Naive thymus-derived CD8-positive, alpha-beta T cell (primary cell): ENCODE data around the gene PLXNA4. TPM values are rescaled to one million over a fixed set of nuclear protein-coding genes. Genes with fewer than 3 reads are reported as not detected.

Experiments used
- ATAC-seq, 2 donors: fragments of 150-1000 bp; cut with Tn5 transposase in 1 of 2; sonication (Bioruptor Pico), chemical (Tn5 transposase) in 1 of 2; 1 replicate in 1 of 2; 2 replicates in 1 of 2; pipeline ENCODE4 v1.10.0; 2021; ENCODE audit warnings: mild to moderate bottlenecking in 2 of 2, moderate library complexity in 2 of 2
- POLR2A ChIA-PET: fragments of 350-600 bp; sonication (Branson Sonifier 250); formaldehyde crosslinking; loops from one replicate; lab custom pipeline; 2021; ENCODE audit warnings: antibody characterized with exemption; lab: Charles Lee
- DNase-seq, 10 donors: peaks; one replicate each; pipeline versions ENCODE4 v3.0.0 to v3.0.0-alpha.2; 2020 to 2022
- H3K27ac Mint-ChIP-seq, 10 donors: one replicate each; pipeline ENCODE4 v1.8.0; 2020 to 2022; ENCODE audit warnings: mild to moderate bottlenecking in 10 of 10, mixed read lengths in 10 of 10, moderate library complexity in 4 of 10, inconsistent platforms in 1 of 10
- H3K27me3 Mint-ChIP-seq, 5 donors: one replicate each; pipeline ENCODE4 v1.8.0; 2021 to 2022; ENCODE audit warnings: mixed read lengths in 5 of 5
- H3K36me3 Mint-ChIP-seq, 3 donors: one replicate each; pipeline ENCODE4 v1.8.0; 2020 to 2022; ENCODE audit warnings: mixed read lengths in 3 of 3, mild to moderate bottlenecking in 2 of 3, inconsistent platforms in 1 of 3
- H3K4me1 Mint-ChIP-seq, 4 donors: one replicate each; pipeline ENCODE4 v1.8.0; 2021 to 2022; ENCODE audit warnings: mixed read lengths in 4 of 4
- H3K4me3 Mint-ChIP-seq, 10 donors: one replicate each; pipeline ENCODE4 v1.8.0; 2020 to 2022; ENCODE audit warnings: mild to moderate bottlenecking in 10 of 10, mixed read lengths in 10 of 10, moderate library complexity in 6 of 10, inconsistent platforms in 1 of 10
- H3K9me3 Mint-ChIP-seq, 9 donors: one replicate each; pipeline ENCODE4 v1.8.0; 2020 to 2022; ENCODE audit warnings: mixed read lengths in 9 of 9, mild to moderate bottlenecking in 3 of 9, inconsistent platforms in 1 of 9, moderate library complexity in 1 of 9
- polyA plus RNA-seq, 3 donors: library from polyadenylated mRNA; unstranded; fragments of 300-500 nt; fragmentation: Illumina TruSeq; gene quantifications; one replicate each; pipeline ENCODE4 v1.2.3, GENCODE V29; 2021
- total RNA-seq, 8 experiments: library from RNA in 2 of 8; stranded (reverse) in 2 of 8; gene quantifications; one replicate each; pipeline ENCODE4 v1.2.3 and lab custom pipeline; 2021 to 2026

PLXNA4 gene
- total and polyA plus RNA-seq, 5 experiments from 2014 or later, result 0.05 to 1.2 (median 0.27) TPM

- no peak for ATAC-seq
Measured at GRCh38 chr7:132141109-132141508, 435.2 kb downstream of the PLXNA4 start.

GRCh38 chr7:132140341-132140740 is 435.9 kb downstream of the PLXNA4 start:
- no peak overlapping the region for H3K27ac Mint-ChIP-seq
- H3K27me3 Mint-ChIP-seq, result peaks cover 0 to 2% (median 0%) of the 10 kb centered on the region in 5 donors
- no peaks in the 10 kb centered on the region for H3K9me3 Mint-ChIP-seq
- ATAC-seq (no peak), DNase-seq (peak in 1 of 10 donors; percentile 16)
- H3K36me3 Mint-ChIP-seq, result peaks cover 0 to 4% (median 0%) of the 10 kb centered on the region in 3 donors
- H3K4me3 Mint-ChIP-seq, result no peak overlapping the region
- POLR2A ChIA-PET, result no interaction called here
- no peaks in the 10 kb centered on the region for H3K4me1 Mint-ChIP-seq

More at GRCh38 chr7:132141109-132141508, 435.2 kb downstream of the PLXNA4 start:
- POLR2A ChIA-PET, result no interaction called here
- peaks cover 0 to 2% (median 0%) of the 10 kb centered on the region in 5 donors for H3K27me3 Mint-ChIP-seq
- no peak overlapping the region for H3K27ac Mint-ChIP-seq
- H3K9me3 Mint-ChIP-seq, result no peaks in the 10 kb centered on the region
- no peaks in the 10 kb centered on the region for H3K4me1 Mint-ChIP-seq
- DNase-seq, result peak in 1 of 10 donors; percentile 11
- no peak overlapping the region for H3K4me3 Mint-ChIP-seq
- peaks cover 0 to 4% (median 0%) of the 10 kb centered on the region in 3 donors for H3K36me3 Mint-ChIP-seq

- H3K27me3 Mint-ChIP-seq, result peaks cover 0 to 2% (median 0%) of the 10 kb centered on the region in 5 donors
- DNase-seq (peak in 1 of 10 donors; percentile 11), ATAC-seq (no peak)
- peaks cover 0 to 6% (median 0%) of the 10 kb centered on the region in 3 donors for H3K36me3 Mint-ChIP-seq
- H3K9me3 Mint-ChIP-seq, result no peaks in the 10 kb centered on the region
- no peak overlapping the region for H3K4me3 Mint-ChIP-seq
- POLR2A ChIA-PET, result no interaction called here
- H3K27ac Mint-ChIP-seq, result no peak overlapping the region
- H3K4me1 Mint-ChIP-seq, result no peaks in the 10 kb centered on the region
Measured at GRCh38 chr7:132138817-132139216, 437.5 kb downstream of the PLXNA4 start.

GRCh38 chr7:132137681-132138080 is 438.6 kb downstream of the PLXNA4 start:
- Mint-ChIP-seq H3K27me3 (peaks cover 0 to 1% (median 0%) of the 10 kb centered on the region in 5 donors), H3K27ac (no peak overlapping the region), H3K9me3 (no peaks in the 10 kb centered on the region), H3K4me1 (no peaks in the 10 kb centered on the region), H3K36me3 (peaks cover 0 to 6% (median 0%) of the 10 kb centered on the region in 3 donors), H3K4me3 (no peak overlapping the region)
- POLR2A ChIA-PET, result no interaction called here
- no peak for DNase-seq
- no peak for ATAC-seq

- Mint-ChIP-seq H3K27me3 (peaks cover 0 to 1% (median 0%) of the 10 kb centered on the region in 5 donors), H3K4me3 (no peak overlapping the region), H3K9me3 (no peaks in the 10 kb centered on the region), H3K36me3 (peaks cover 0 to 6% (median 0%) of the 10 kb centered on the region in 3 donors), H3K4me1 (no peaks in the 10 kb centered on the region), H3K27ac (no peak overlapping the region)
- no peak for ATAC-seq
- POLR2A ChIA-PET, result no interaction called here
- peak in 1 of 10 donors; percentile 34 for DNase-seq
Measured at GRCh38 chr7:132135746-132136385, 440.4 kb downstream of the PLXNA4 start.

GRCh38 chr7:132134814-132135445 is 441.3 kb downstream of the PLXNA4 start:
- no peak for ATAC-seq
- H3K36me3 Mint-ChIP-seq, result peaks cover 0 to 2% (median 0%) of the 10 kb centered on the region in 3 donors
- no peak overlapping the region for H3K27ac Mint-ChIP-seq

GRCh38 chr7:132133501-132133900 is 442.8 kb downstream of the PLXNA4 start:
- peaks cover 0 to 8% (median 0%) of the 10 kb centered on the region in 5 donors for H3K27me3 Mint-ChIP-seq
- no peak overlapping the region for H3K27ac Mint-ChIP-seq
- no peak overlapping the region for H3K4me3 Mint-ChIP-seq
- DNase-seq, result no peak
- peaks cover 0 to 3% (median 0%) of the 10 kb centered on the region in 4 donors for H3K4me1 Mint-ChIP-seq
- POLR2A ChIA-PET, result no interaction called here
- ATAC-seq, result no peak
- peaks cover 0 to 2% (median 0%) of the 10 kb centered on the region in 3 donors for H3K36me3 Mint-ChIP-seq
- no peaks in the 10 kb centered on the region for H3K9me3 Mint-ChIP-seq

More at GRCh38 chr7:132134814-132135445, 441.3 kb downstream of the PLXNA4 start:
- no peak for DNase-seq
- POLR2A ChIA-PET, result no interaction called here
- no peaks in the 10 kb centered on the region for H3K9me3 Mint-ChIP-seq
- peaks cover 0 to 3% (median 0%) of the 10 kb centered on the region in 4 donors for H3K4me1 Mint-ChIP-seq
- H3K4me3 Mint-ChIP-seq, result no peak overlapping the region
- H3K27me3 Mint-ChIP-seq, result peaks cover 0 to 5% (median 0%) of the 10 kb centered on the region in 5 donors

GRCh38 chr7:132131196-132131595 is 445.1 kb downstream of the PLXNA4 start:
- Mint-ChIP-seq H3K9me3 (no peaks in the 10 kb centered on the region), H3K36me3 (peaks cover 0 to 2% (median 0%) of the 10 kb centered on the region in 3 donors), H3K4me1 (peaks cover 0 to 3% (median 0%) of the 10 kb centered on the region in 4 donors), H3K4me3 (no peak overlapping the region), H3K27ac (no peak overlapping the region), H3K27me3 (peaks cover 0 to 8% (median 0%) of the 10 kb centered on the region in 5 donors)
- ATAC-seq, result no peak
- POLR2A ChIA-PET, result no interaction called here
- DNase-seq, result no peak

- Mint-ChIP-seq H3K4me1 (peaks cover 0 to 3% (median 0%) of the 10 kb centered on the region in 4 donors), H3K27me3 (peaks cover 0 to 8% (median 0%) of the 10 kb centered on the region in 5 donors), H3K36me3 (peaks cover 0 to 2% (median 0%) of the 10 kb centered on the region in 3 donors), H3K4me3 (no peak overlapping the region), H3K9me3 (no peaks in the 10 kb centered on the region), H3K27ac (peak overlapping the region in 3 of 10 donors; percentile 8 to 51 (median 49))
- ATAC-seq (peak in 1 of 2 donors; percentile 47), DNase-seq (no peak)
- POLR2A ChIA-PET, result no interaction called here
Measured at GRCh38 chr7:132130497-132130896, 445.8 kb downstream of the PLXNA4 start.

- Mint-ChIP-seq H3K27me3 (peaks cover 0 to 13% (median 11%) of the 10 kb centered on the region in 5 donors), H3K36me3 (no peaks in the 10 kb centered on the region), H3K4me3 (no peak overlapping the region), H3K9me3 (no peaks in the 10 kb centered on the region), H3K4me1 (peaks cover 0 to 5% (median 0%) of the 10 kb centered on the region in 4 donors), H3K27ac (no peak overlapping the region)
- ATAC-seq (no peak), DNase-seq (no peak)
- POLR2A ChIA-PET, result no interaction called here
Measured at GRCh38 chr7:132125872-132126595, 450.2 kb downstream of the PLXNA4 start.

GRCh38 chr7:132125096-132125495 is 451.2 kb downstream of the PLXNA4 start:
- POLR2A ChIA-PET, result no interaction called here
- Mint-ChIP-seq H3K4me1 (peaks cover 0 to 2% (median 0%) of the 10 kb centered on the region in 4 donors), H3K9me3 (no peaks in the 10 kb centered on the region), H3K27ac (no peak overlapping the region), H3K4me3 (no peak overlapping the region), H3K36me3 (no peaks in the 10 kb centered on the region), H3K27me3 (peaks cover 0 to 12% (median 10%) of the 10 kb centered on the region in 5 donors)
- DNase-seq, result no peak
- ATAC-seq, result no peak

GRCh38 chr7:132124575-132124974 is 451.7 kb downstream of the PLXNA4 start:
- H3K9me3 Mint-ChIP-seq, result no peaks in the 10 kb centered on the region
- H3K27ac Mint-ChIP-seq, result no peak overlapping the region
- peaks cover 0 to 2% (median 0%) of the 10 kb centered on the region in 4 donors for H3K4me1 Mint-ChIP-seq
- POLR2A ChIA-PET, result no interaction called here
- no peaks in the 10 kb centered on the region for H3K36me3 Mint-ChIP-seq
- DNase-seq (no peak), ATAC-seq (no peak)
- no peak overlapping the region for H3K4me3 Mint-ChIP-seq
- peaks cover 0 to 13% (median 9%) of the 10 kb centered on the region in 5 donors for H3K27me3 Mint-ChIP-seq
